Heart right ventricle (tissue), 16 donors: ENCODE data around the gene SMIM38. TPM values are rescaled to one million over a fixed set of nuclear protein-coding genes. Genes with fewer than 3 reads are reported as not detected.
"Not testable (repeated sequence)": the region's sequence is repeated elsewhere in the genome, so short reads cannot be mapped to it uniquely, and the experiment has no call there.

Experiments used
- ATAC-seq, 8 donors: fragments of 200-7000 bp; cut with Tn5 transposase; one replicate each; pipeline ENCODE4 v1.9.1; 2020; ENCODE audit warnings: mild to moderate bottlenecking in 8 of 8, moderate library complexity in 8 of 8, moderate number of reproducible peaks in 1 of 8
- DNase-seq, 2 donors: peaks; one replicate each; pipeline ENCODE4 v3.0.0-alpha.2; 2020
- H3K27ac ChIP-seq, 10 donors: fragments of 200-600 bp; sonication (generic) in 2 of 10; one replicate each; pipeline versions ENCODE4 v1.5.0 to v1.8.0; 2020 to 2022; ENCODE audit warnings: mild to moderate bottlenecking in 3 of 10
- H3K27me3 ChIP-seq, 7 donors: fragments of 200-600 bp; one replicate each; pipeline ENCODE4 v1.8.0; 2021 to 2022; ENCODE audit warnings: mild to moderate bottlenecking in 2 of 7
- H3K36me3 ChIP-seq, 9 donors: fragments of 200-600 bp; sonication (generic) in 1 of 9; one replicate each; pipeline versions ENCODE4 v1.5.0 to v1.8.0; 2020 to 2022; ENCODE audit warnings: mild to moderate bottlenecking in 2 of 9
- H3K4me1 ChIP-seq, 9 donors: fragments of 200-600 bp; sonication (generic) in 1 of 9; one replicate each; pipeline versions ENCODE4 v1.5.0 to v1.8.0; 2020 to 2022; ENCODE audit warnings: mild to moderate bottlenecking in 4 of 9
- H3K4me3 ChIP-seq, 10 donors: fragments of 200-600 bp; sonication (generic) in 2 of 10; one replicate each; pipeline versions ENCODE4 v1.5.0 to v1.8.0; 2020 to 2022; ENCODE audit warnings: mild to moderate bottlenecking in 7 of 10, moderate library complexity in 2 of 10
- H3K9me3 ChIP-seq, 11 donors: fragments of 200-600 bp in 10 of 11; sonication (generic) in 2 of 11; one replicate each; pipeline versions ENCODE4 v1.5.0 to v1.8.0; 2013 to 2022; ENCODE audit warnings: mild to moderate bottlenecking in 2 of 11, control low read depth in 1 of 11, moderate library complexity in 1 of 11
- whole genome bisulfite sequencing, 2 donors: extraction: QIAGEN DNeasy Blood & Tissue Kit; methylation state at CpG; one replicate each; pipeline ENCODE4 v1.1.7; 2013; ENCODE audit warnings: inconsistent platforms in 1 of 2; 5-methylcytosine and 5-hydroxymethylcytosine counted together
- intact Hi-C, 10 donors: fragments of 100-400 bp; cut with DNase I; formaldehyde crosslinking; loops; one replicate each; pipeline versions ENCODE4 v1.11.1 to v1.14.2; 2022
- polyA plus RNA-seq, 2 donors: library from polyadenylated mRNA; stranded (reverse); fragments of 200-250 nt; gene quantifications; one replicate each; pipeline ENCODE4 v1.2.3, GENCODE V29; 2013
- total RNA-seq, 10 donors: library from RNA; stranded (reverse); fragmentation: NEBNext Ultra II Directional in 3 of 10; extraction: Animal tissue kit (Norgen Biotek cat#: 25700) in 3 of 10; gene quantifications; one replicate each; pipeline versions ENCODE4 v1.2.1 to v1.2.4, GENCODE V29; 2021 to 2023
- TF ChIP-seq, protein P1 (sequence below), 9 donors: fragments of 200-600 bp; sonication (generic) in 2 of 9; IDR thresholded peaks; one replicate each; pipeline versions ENCODE4 v1.5.0 to v1.8.0; 2021 to 2022; ENCODE audit warnings: antibody characterized with exemption in 9 of 9, mild to moderate bottlenecking in 5 of 9, moderate library complexity in 1 of 9
- donor health status: Arrhythmogenic right ventricular cardiomyopathy.
- donor health status: ischemic (EF 13 %, LVEDD 7.1; RV severe dilation, severe dysfunction).
- donor health status: healthy with polysubstance abuse.
- donor health status: DM: no; HTN: yes; CAD: no.
- donor health status: DM: no; HTN: no; CAD: no.
- donor health status: ischemic (EF 25% LVEDD 6.9; RV normal size, moderate dysfunction).
- donor health status: ischemic (EF 25% LVEDD 5.7; RV mildly dilated, moderate dysfunction).
- donor health status: healthy.
- donor health status: DM: yes; HTN: yes; CAD: no.
- donor health status: Ischemic cardiomyopathy.
- donor health status: ischemic (EF 35%, LVEDD 5.7; RV mildly dilated, moderate dysfunction).
- donor health status: nonischemic (EF 11% LVEDD 7.7; RV severe dilation, severe dysfunction).
- donor health status: DM: yes; HTN: yes; CAD: no.
- donor health status: PGD.
- donor health status: ischemic (EF 29% LVEDD 5.4; RV normal size, mild dysfunction).
- donor health status: nonischemic (EF 23%, LVEDD 6.1; RV moderate dilation, normal function).

The SMIM38 gene
- total and polyA plus RNA-seq, 12 donors: 0.07 to 0.56 (median 0.18) TPM; not detected in 1

GRCh38 chr11:69132301-69132670 is 23.4 kb upstream of the SMIM38 start:
- H3K4me1 ChIP-seq: peaks cover 5 to 21% (median 16%) of the 10 kb centered on the region in 9 donors
- TF ChIP-seq, protein P1, sequence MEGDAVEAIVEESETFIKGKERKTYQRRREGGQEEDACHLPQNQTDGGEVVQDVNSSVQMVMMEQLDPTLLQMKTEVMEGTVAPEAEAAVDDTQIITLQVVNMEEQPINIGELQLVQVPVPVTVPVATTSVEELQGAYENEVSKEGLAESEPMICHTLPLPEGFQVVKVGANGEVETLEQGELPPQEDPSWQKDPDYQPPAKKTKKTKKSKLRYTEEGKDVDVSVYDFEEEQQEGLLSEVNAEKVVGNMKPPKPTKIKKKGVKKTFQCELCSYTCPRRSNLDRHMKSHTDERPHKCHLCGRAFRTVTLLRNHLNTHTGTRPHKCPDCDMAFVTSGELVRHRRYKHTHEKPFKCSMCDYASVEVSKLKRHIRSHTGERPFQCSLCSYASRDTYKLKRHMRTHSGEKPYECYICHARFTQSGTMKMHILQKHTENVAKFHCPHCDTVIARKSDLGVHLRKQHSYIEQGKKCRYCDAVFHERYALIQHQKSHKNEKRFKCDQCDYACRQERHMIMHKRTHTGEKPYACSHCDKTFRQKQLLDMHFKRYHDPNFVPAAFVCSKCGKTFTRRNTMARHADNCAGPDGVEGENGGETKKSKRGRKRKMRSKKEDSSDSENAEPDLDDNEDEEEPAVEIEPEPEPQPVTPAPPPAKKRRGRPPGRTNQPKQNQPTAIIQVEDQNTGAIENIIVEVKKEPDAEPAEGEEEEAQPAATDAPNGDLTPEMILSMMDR (IDR thresholded peaks at IDR 0.05): no peak
- H3K9me3 ChIP-seq: peaks cover 0 to 29% (median 6%) of the 10 kb centered on the region in 11 donors
- DNase-seq (no peak), ATAC-seq (no peak)
- no peaks in the 10 kb centered on the region for H3K36me3 ChIP-seq
- 90 to 94% methylated on average over 7 of the region's 7 CpGs for WGBS, 2 donors
- H3K4me3 ChIP-seq: no peak overlapping the region
- no peak overlapping the region for H3K27ac ChIP-seq
- intact Hi-C loops: loop anchor here in 7 of 10 donors (5.0 to 10.0 kb wide), 8 partner anchors 80 to 513 kb away; partner anchors contain the start of genes CCND1 (in 2 of the 7), MYEOV (in 2 of the 7) and LINC01488 (in 1 of the 7)
- H3K27me3 ChIP-seq: no peaks in the 10 kb centered on the region

DNA sequence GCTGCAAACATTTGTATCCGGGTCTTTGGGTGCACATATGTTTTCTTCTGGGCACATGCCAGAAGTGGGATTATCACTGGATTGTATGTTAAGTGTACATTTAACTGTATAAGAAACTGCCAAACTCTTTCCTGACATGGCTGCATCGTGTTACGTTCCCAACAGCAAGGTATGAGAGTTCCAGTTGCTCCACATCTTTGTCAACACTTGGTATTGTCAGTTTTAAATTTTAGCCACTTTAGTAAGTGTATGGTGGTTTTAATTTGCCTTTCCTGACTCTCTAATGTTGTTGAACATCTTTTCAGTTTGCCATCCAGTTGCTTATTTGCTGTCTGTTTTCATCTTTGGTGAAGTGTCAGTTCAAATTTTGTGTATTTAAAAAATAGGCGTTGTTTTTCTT is 22.5 kb upstream of the SMIM38 start:
- H3K4me1 ChIP-seq: peaks cover 5 to 21% (median 15%) of the 10 kb centered on the region in 9 donors
- DNase-seq (no peak), ATAC-seq (no peak)
- intact Hi-C loops: loop anchor here in 7 of 10 donors (5.0 to 10.0 kb wide), 8 partner anchors 79 to 512 kb away; partner anchors contain the start of genes CCND1 (in 2 of the 7), MYEOV (in 2 of the 7) and LINC01488 (in 1 of the 7)
- H3K27me3 ChIP-seq: no peaks in the 10 kb centered on the region
- peaks cover 0 to 21% (median 4%) of the 10 kb centered on the region in 11 donors for H3K9me3 ChIP-seq
- no peak overlapping the region for H3K4me3 ChIP-seq
- WGBS, 2 donors: 96 to 97% methylated on average over 4 of the region's 4 CpGs
- TF ChIP-seq, protein P1 (IDR thresholded peaks at IDR 0.05): no peak
- no peaks in the 10 kb centered on the region for H3K36me3 ChIP-seq
- no peak overlapping the region for H3K27ac ChIP-seq

GRCh38 chr11:69134182-69134581 is 21.6 kb upstream of the SMIM38 start:
- intact Hi-C loops: loop anchor here in 7 of 10 donors (5.0 to 10.0 kb wide), 8 partner anchors 78 to 511 kb away; partner anchors contain the start of genes CCND1 (in 2 of the 7), MYEOV (in 2 of the 7) and LINC01488 (in 1 of the 7)
- 86 to 93% methylated on average over 2 of the region's 2 CpGs for WGBS, 2 donors
- not testable (repeated sequence) for H3K4me3 ChIP-seq, ATAC-seq, H3K27me3 ChIP-seq, H3K27ac ChIP-seq, H3K36me3 ChIP-seq, DNase-seq
- Histone ChIP-seq H3K4me1 (peaks cover 5 to 21% (median 15%) of the 10 kb centered on the region in 9 donors), H3K9me3 (peaks cover 0 to 17% (median under 1%) of the 10 kb centered on the region in 11 donors)

DNA sequence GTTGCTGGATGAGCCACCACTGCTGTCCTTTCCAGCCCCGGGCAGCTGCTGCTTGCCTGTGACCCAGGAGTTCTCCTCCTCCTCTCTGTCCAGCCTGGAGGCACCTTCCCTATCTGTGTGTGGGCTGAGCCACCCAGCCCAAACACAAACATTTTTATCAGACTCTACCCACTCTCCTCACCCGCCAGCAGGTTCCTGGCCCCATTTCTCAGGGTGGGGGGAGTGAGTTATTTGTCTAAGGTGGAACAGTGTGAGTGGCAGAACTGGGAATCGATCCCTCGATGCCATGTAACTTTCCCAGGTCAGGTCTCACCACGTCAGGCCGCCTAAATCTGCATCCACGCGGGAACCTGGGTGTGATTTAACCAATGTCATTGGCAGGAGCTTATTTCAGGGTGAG is 20.8 kb upstream of the SMIM38 start:
- Histone ChIP-seq H3K9me3 (peaks cover 0 to 16% (median 0%) of the 10 kb centered on the region in 11 donors), H3K27ac (no peak overlapping the region), H3K36me3 (no peaks in the 10 kb centered on the region), H3K4me3 (no peak overlapping the region), H3K27me3 (no peaks in the 10 kb centered on the region), H3K4me1 (peaks cover 5 to 21% (median 15%) of the 10 kb centered on the region in 9 donors)
- DNase-seq (no peak), ATAC-seq (no peak)
- intact Hi-C loops: loop anchor here in 7 of 10 donors (5.0 to 10.0 kb wide), 8 partner anchors 77 to 510 kb away; partner anchors contain the start of genes CCND1 (in 2 of the 7), MYEOV (in 2 of the 7) and LINC01488 (in 1 of the 7)
- 95 to 96% methylated on average over 8 of the region's 8 CpGs for WGBS, 2 donors
- TF ChIP-seq, protein P1 (IDR thresholded peaks at IDR 0.05): no peak
